ENCODE data around the gene REEP1. TPM values are rescaled to one million over a fixed set of nuclear protein-coding genes. Genes with fewer than 3 reads are reported as not detected.

The REEP1 gene
- total and polyA plus RNA-seq, 2 of the 13 experiments (the other 11 are each of a cell fraction or from before 2014, with no cell fraction given), result 0.27 TPM; not detected in 1

DNA sequence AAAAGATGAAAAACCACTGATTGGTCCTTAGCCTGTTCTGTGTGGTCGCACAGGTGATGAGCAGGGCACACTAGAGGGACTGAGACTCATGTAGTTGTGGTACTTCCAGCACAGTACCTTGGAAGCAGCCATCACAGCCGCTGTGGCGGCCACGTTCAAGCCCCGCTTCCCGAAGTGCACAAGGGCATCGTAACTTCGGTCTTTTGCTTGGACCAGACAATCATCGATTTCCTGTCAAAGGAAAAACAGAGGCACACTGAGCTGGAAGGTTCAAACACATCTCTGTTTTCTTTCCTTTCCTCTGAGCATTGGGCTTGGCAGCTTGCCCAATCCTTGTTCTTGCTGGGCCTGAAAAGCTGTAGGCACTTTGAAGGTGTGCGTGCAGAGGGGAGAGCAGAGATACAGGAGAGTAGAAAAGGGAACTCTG, 85.6 kb downstream of the REEP1 start (continued):
- TF ChIP-seq, protein P1, sequence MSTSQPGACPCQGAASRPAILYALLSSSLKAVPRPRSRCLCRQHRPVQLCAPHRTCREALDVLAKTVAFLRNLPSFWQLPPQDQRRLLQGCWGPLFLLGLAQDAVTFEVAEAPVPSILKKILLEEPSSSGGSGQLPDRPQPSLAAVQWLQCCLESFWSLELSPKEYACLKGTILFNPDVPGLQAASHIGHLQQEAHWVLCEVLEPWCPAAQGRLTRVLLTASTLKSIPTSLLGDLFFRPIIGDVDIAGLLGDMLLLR (CRISPR knock-in tag; IDR thresholded peaks at IDR 0.05), result no peak
- TF ChIP-seq ZFY (CRISPR knock-in tag; IDR thresholded peaks at IDR 0.05) (peak; percentile 35; the same call in 1 of the 2 replicates), ZNF761 (CRISPR knock-in tag; conservative IDR thresholded peaks at IDR 0.05) (0 out of 2 replicates have a peak, but pooled peaks have one; percentile 58), KDM2A (CRISPR knock-in tag; IDR thresholded peaks at IDR 0.05; ENCODE audit: borderline replicate concordance, low read depth) (peak; percentile 63), KMT2B (CRISPR knock-in tag; IDR thresholded peaks at IDR 0.05) (peak; percentile 25; the same call in 1 of the 2 replicates), MTA3 (CRISPR knock-in tag; IDR thresholded peaks at IDR 0.05) (no peak), ZSCAN31 (CRISPR knock-in tag; IDR thresholded peaks at IDR 0.05; ENCODE audit: low read depth) (peak; percentile 88; the same call in 1 of the 2 replicates), ZBTB25 (CRISPR knock-in tag; IDR thresholded peaks at IDR 0.05) (0 out of 2 replicates have a peak, but pooled peaks have one; percentile 40), ZFX (CRISPR knock-in tag; IDR thresholded peaks at IDR 0.05; ENCODE audit: low read depth) (peak; percentile 47; the same call in 1 of the 2 replicates), SALL1 (CRISPR knock-in tag; IDR thresholded peaks at IDR 0.05) (peak; percentile 94), YEATS2 (CRISPR knock-in tag; IDR thresholded peaks at IDR 0.05; ENCODE audit: borderline replicate concordance) (peak; percentile 18; the same call in 1 of the 2 replicates), ZNF556 (CRISPR knock-in tag; IDR thresholded peaks at IDR 0.05; ENCODE audit: borderline replicate concordance) (peak; percentile 93; the same call in 1 of the 2 replicates), NFIC (IDR thresholded peaks at IDR 0.05; ENCODE audit: low read length) (peak; percentile 74; the same call in 1 of the 2 replicates), ZNF567 (CRISPR knock-in tag; IDR thresholded peaks at IDR 0.05; ENCODE audit: borderline replicate concordance) (no peak), KDM3A (CRISPR knock-in tag; IDR thresholded peaks at IDR 0.05; ENCODE audit: low read depth) (0 out of 2 replicates have a peak, but pooled peaks have one; percentile 53), PHF21A (CRISPR knock-in tag; IDR thresholded peaks at IDR 0.05) (peak; percentile 58; the same call in 1 of the 2 replicates), RNF2 (conservative IDR thresholded peaks at IDR 0.05; ENCODE audit: low read depth) (peak; percentile 55; the same call in 1 of the 2 replicates), KLF6 (CRISPR knock-in tag; IDR thresholded peaks at IDR 0.05) (0 out of 2 replicates have a peak, but pooled peaks have one; percentile 30)
- TF ChIP-seq, protein P2, sequence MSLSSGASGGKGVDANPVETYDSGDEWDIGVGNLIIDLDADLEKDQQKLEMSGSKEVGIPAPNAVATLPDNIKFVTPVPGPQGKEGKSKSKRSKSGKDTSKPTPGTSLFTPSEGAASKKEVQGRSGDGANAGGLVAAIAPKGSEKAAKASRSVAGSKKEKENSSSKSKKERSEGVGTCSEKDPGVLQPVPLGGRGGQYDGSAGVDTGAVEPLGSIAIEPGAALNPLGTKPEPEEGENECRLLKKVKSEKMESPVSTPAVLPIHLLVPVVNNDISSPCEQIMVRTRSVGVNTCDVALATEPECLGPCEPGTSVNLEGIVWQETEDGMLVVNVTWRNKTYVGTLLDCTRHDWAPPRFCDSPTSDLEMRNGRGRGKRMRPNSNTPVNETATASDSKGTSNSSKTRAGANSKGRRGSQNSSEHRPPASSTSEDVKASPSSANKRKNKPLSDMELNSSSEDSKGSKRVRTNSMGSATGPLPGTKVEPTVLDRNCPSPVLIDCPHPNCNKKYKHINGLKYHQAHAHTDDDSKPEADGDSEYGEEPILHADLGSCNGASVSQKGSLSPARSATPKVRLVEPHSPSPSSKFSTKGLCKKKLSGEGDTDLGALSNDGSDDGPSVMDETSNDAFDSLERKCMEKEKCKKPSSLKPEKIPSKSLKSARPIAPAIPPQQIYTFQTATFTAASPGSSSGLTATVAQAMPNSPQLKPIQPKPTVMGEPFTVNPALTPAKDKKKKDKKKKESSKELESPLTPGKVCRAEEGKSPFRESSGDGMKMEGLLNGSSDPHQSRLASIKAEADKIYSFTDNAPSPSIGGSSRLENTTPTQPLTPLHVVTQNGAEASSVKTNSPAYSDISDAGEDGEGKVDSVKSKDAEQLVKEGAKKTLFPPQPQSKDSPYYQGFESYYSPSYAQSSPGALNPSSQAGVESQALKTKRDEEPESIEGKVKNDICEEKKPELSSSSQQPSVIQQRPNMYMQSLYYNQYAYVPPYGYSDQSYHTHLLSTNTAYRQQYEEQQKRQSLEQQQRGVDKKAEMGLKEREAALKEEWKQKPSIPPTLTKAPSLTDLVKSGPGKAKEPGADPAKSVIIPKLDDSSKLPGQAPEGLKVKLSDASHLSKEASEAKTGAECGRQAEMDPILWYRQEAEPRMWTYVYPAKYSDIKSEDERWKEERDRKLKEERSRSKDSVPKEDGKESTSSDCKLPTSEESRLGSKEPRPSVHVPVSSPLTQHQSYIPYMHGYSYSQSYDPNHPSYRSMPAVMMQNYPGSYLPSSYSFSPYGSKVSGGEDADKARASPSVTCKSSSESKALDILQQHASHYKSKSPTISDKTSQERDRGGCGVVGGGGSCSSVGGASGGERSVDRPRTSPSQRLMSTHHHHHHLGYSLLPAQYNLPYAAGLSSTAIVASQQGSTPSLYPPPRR (CRISPR knock-in tag; IDR thresholded peaks at IDR 0.05; ENCODE audit: borderline replicate concordance), result peak; percentile 83
- TF ChIP-seq, protein P3, sequence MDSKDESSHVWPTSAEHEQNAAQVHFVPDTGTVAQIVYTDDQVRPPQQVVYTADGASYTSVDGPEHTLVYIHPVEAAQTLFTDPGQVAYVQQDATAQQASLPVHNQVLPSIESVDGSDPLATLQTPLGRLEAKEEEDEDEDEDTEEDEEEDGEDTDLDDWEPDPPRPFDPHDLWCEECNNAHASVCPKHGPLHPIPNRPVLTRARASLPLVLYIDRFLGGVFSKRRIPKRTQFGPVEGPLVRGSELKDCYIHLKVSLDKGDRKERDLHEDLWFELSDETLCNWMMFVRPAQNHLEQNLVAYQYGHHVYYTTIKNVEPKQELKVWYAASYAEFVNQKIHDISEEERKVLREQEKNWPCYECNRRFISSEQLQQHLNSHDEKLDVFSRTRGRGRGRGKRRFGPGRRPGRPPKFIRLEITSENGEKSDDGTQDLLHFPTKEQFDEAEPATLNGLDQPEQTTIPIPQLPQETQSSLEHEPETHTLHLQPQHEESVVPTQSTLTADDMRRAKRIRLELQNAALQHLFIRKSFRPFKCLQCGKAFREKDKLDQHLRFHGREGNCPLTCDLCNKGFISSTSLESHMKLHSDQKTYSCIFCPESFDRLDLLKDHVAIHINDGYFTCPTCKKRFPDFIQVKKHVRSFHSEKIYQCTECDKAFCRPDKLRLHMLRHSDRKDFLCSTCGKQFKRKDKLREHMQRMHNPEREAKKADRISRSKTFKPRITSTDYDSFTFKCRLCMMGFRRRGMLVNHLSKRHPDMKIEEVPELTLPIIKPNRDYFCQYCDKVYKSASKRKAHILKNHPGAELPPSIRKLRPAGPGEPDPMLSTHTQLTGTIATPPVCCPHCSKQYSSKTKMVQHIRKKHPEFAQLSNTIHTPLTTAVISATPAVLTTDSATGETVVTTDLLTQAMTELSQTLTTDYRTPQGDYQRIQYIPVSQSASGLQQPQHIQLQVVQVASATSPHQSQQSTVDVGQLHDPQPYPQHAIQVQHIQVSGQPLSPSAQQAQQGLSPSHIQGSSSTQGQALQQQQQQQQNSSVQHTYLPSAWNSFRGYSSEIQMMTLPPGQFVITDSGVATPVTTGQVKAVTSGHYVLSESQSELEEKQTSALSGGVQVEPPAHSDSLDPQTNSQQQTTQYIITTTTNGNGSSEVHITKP (CRISPR knock-in tag; IDR thresholded peaks at IDR 0.05; ENCODE audit: low read depth), result 0 out of 2 replicates have a peak, but pooled peaks have one; percentile 26
